HepG2 (cell line): ENCODE data around the gene HAO2. TPM values are rescaled to one million over a fixed set of nuclear protein-coding genes. Genes with fewer than 3 reads are reported as not detected.
A peak's percentile ranks its signal among the peaks of the same experiment; 100 is the strongest.

ENCODE experiments used
- ATAC-seq: fragments of 200-7000 bp; cut with Tn5 transposase; 3 replicates; pipeline ENCODE4 v1.9.1; 2020; ENCODE audit warnings: mild to moderate bottlenecking, moderate library complexity
- BruUV-seq: library from RNA; stranded (reverse); fragments of 400-500 nt; replicated peaks from 2 replicates; lab custom pipeline; 2021; lab: Mats Ljungman, UMichigan
- CTCF ChIA-PET: fragments of 300-600 bp; formaldehyde crosslinking; extraction: SDS; loops from one replicate; lab custom pipeline; 2021; ENCODE audit warnings: low total read pairs, inconsistent platforms, low intra/inter-chr PET ratio; lab: Yijun Ruan, JAX
- POLR2A ChIA-PET: fragments of 350-600 bp; sonication (Branson Sonifier 250); formaldehyde crosslinking; loops from one replicate; lab custom pipeline; 2020; ENCODE audit warnings: antibody characterized with exemption, inconsistent platforms; lab: Yijun Ruan, JAX
- DNase-seq: peaks from one replicate; pipeline ENCODE4 v3.0.0-alpha.2; 2015; ENCODE audit warnings: low spot score
- FAIRE-seq: peaks from 3 replicates; lab custom pipeline; 2011; peaks lifted over from hg19 to GRCh38; lab: Jason Lieb, UNC
- H2AFZ ChIP-seq: one replicate; pipeline ENCODE4 v1.6.1; 2011; ENCODE audit warnings: low read length, inconsistent platforms
- H3K27ac ChIP-seq: fragments of 300-600 bp; 3 replicates; pipeline ENCODE4 v1.8.0; 2011; ENCODE audit warnings: mixed run types, mild to moderate bottlenecking, mixed read lengths, low read length, inconsistent platforms; ENCODE audit not compliant: insufficient read depth; ENCODE audit errors: extremely low read length
- H3K27me3 ChIP-seq, 2 experiments: fragments of 200-600 bp in 1 of 2; 2 replicates in 1 of 2; 3 replicates in 1 of 2; pipeline versions ENCODE4 v1.6.0 to v1.8.0; 2011; ENCODE audit warnings: low read length in 2 of 2, mild to moderate bottlenecking in 2 of 2, moderate library complexity in 2 of 2, inconsistent platforms in 1 of 2; ENCODE audit not compliant: insufficient read depth in 2 of 2, control insufficient read depth in 1 of 2
- H3K36me3 ChIP-seq, 2 experiments: fragments of 200-600 bp in 1 of 2; replicated peaks in 1 of 2; 2 replicates in 1 of 2; 3 replicates in 1 of 2; pipeline versions ENCODE4 v1.5.1 to v1.8.0; 2011; ENCODE audit warnings: low read length in 2 of 2, inconsistent platforms in 1 of 2; ENCODE audit not compliant: insufficient read depth in 2 of 2, control insufficient read depth in 1 of 2
- H3K4me1 ChIP-seq: 2 replicates; pipeline ENCODE4 v1.5.1; 2012; ENCODE audit warnings: low read length, inconsistent platforms; ENCODE audit not compliant: insufficient read depth
- H3K4me2 ChIP-seq: 2 replicates; pipeline ENCODE4 v1.6.0; 2011; ENCODE audit warnings: low read depth, low read length, inconsistent platforms
- H3K4me3 ChIP-seq, 3 experiments: fragments of 200-600 bp in 1 of 3; sonication (generic), shearing (Covaris generic) in 1 of 3; replicated peaks in 1 of 3; 2 replicates each; pipeline ENCODE4 v1.5.1; 2011 to 2016; ENCODE audit warnings: low read length in 3 of 3, inconsistent platforms in 2 of 3, low read depth in 2 of 3, mild to moderate bottlenecking in 2 of 3, control low read depth in 1 of 3, mixed read lengths in 1 of 3; ENCODE audit not compliant: insufficient read depth in 1 of 3
- H3K79me2 ChIP-seq: one replicate; pipeline ENCODE4 v1.6.1; 2011; ENCODE audit warnings: low read length, inconsistent platforms; ENCODE audit not compliant: insufficient read depth
- H3K9ac ChIP-seq: 2 replicates; pipeline ENCODE4 v1.6.0; 2011; ENCODE audit warnings: mild to moderate bottlenecking, low read depth, low read length, inconsistent platforms; ENCODE audit not compliant: insufficient read depth
- H3K9me3 ChIP-seq: 2 replicates; pipeline ENCODE4 v1.5.1; 2012; ENCODE audit warnings: mild to moderate bottlenecking, low read length
- H4K20me1 ChIP-seq: 2 replicates; pipeline ENCODE4 v1.6.0; 2011; ENCODE audit warnings: inconsistent platforms, mild to moderate bottlenecking, low read length, moderate library complexity; ENCODE audit not compliant: insufficient read depth
- ATRX ChIP-seq: sonication (generic); formaldehyde crosslinking; IDR thresholded peaks from 2 replicates; pipeline ENCODE4 v1.4.0; 2020; ENCODE audit warnings: missing genetic modification reagents, borderline replicate concordance
- FLYWCH1 ChIP-seq: sonication (generic); formaldehyde crosslinking; IDR thresholded peaks from 2 replicates; pipeline ENCODE4 v1.8.1; 2023; ENCODE audit warnings: mild to moderate bottlenecking, missing genetic modification reagents
- MEIS1 ChIP-seq: sonication (generic); formaldehyde crosslinking; IDR thresholded peaks from 2 replicates; pipeline ENCODE4 v1.9.0; 2021; ENCODE audit warnings: mild to moderate bottlenecking, missing genetic modification reagents, moderate library complexity, borderline replicate concordance
- NCOR1 ChIP-seq: fragments of 200-600 bp; sonication (generic); IDR thresholded peaks from 2 replicates; pipeline ENCODE4 v1.7.0; 2017; ENCODE audit warnings: antibody characterized with exemption, low read length, borderline replicate concordance
- NFIC ChIP-seq: IDR thresholded peaks from 2 replicates; pipeline ENCODE4 v1.6.1; 2012; ENCODE audit warnings: mild to moderate bottlenecking, low read length, inconsistent platforms
- NONO ChIP-seq, 2 experiments: fragments of 450-650 bp in 1 of 2; sonication (generic) in 1 of 2; formaldehyde crosslinking in 1 of 2; IDR thresholded peaks in 1 of 2; conservative IDR thresholded peaks in 1 of 2; 2 replicates each; pipeline versions ENCODE4 v1.6.1 to v1.8.0; 2017 to 2022; ENCODE audit warnings: mild to moderate bottlenecking in 1 of 2, missing genetic modification reagents in 1 of 2, moderate library complexity in 1 of 2
- POLR2AphosphoS2 ChIP-seq: IDR thresholded peaks from 2 replicates; pipeline ENCODE4 v1.6.1; 2011; ENCODE audit warnings: low read depth, low read length, improper control_type of control experiment
- PPARG ChIP-seq: conservative IDR thresholded peaks from 2 replicates; pipeline ENCODE4 v1.6.1; 2016; ENCODE audit warnings: missing biosample characterization, missing genetic modification reagents
- RARG ChIP-seq: sonication (generic); formaldehyde crosslinking; IDR thresholded peaks from 2 replicates; pipeline ENCODE4 v1.4.0; 2020; ENCODE audit warnings: low read depth, mild to moderate bottlenecking, missing genetic modification reagents
- RXRB ChIP-seq: IDR thresholded peaks from 2 replicates; pipeline ENCODE4 v1.6.1; 2016; ENCODE audit warnings: borderline replicate concordance, missing genetic modification reagents, missing compliant biosample characterization
- SP5 ChIP-seq: IDR thresholded peaks from 2 replicates; pipeline ENCODE4 v1.6.1; 2016; ENCODE audit warnings: low read depth, borderline replicate concordance
- ZNF292 ChIP-seq: sonication (generic); formaldehyde crosslinking; IDR thresholded peaks from 2 replicates; pipeline ENCODE4 v1.8.1; 2022; ENCODE audit warnings: mild to moderate bottlenecking, low read depth, missing genetic modification reagents, borderline replicate concordance
- ZNF496 ChIP-seq: sonication (generic); formaldehyde crosslinking; IDR thresholded peaks from 2 replicates; pipeline ENCODE4 v1.8.1; 2023; ENCODE audit warnings: mild to moderate bottlenecking, moderate library complexity, missing genetic modification reagents; ENCODE audit not compliant: insufficient replicate concordance
- ZNF614 ChIP-seq: IDR thresholded peaks from 2 replicates; pipeline ENCODE4 v1.6.1; 2018; ENCODE audit warnings: missing biosample characterization, missing genetic modification reagents, inconsistent platforms, borderline replicate concordance
- ZNF713 ChIP-seq: sonication (generic); formaldehyde crosslinking; IDR thresholded peaks from 2 replicates; pipeline ENCODE4 v1.4.0; 2020; ENCODE audit warnings: mild to moderate bottlenecking, missing genetic modification reagents
- ZNF747 ChIP-seq: sonication (generic); formaldehyde crosslinking; IDR thresholded peaks from 2 replicates; pipeline ENCODE4 v1.8.1; 2023; ENCODE audit warnings: missing genetic modification reagents, mild to moderate bottlenecking, borderline replicate concordance
- ZXDC ChIP-seq: sonication (generic); formaldehyde crosslinking; IDR thresholded peaks from 2 replicates; pipeline ENCODE4 v1.5.0; 2020; ENCODE audit warnings: mild to moderate bottlenecking, missing genetic modification reagents
- ZZZ3 ChIP-seq: sonication (generic); formaldehyde crosslinking; IDR thresholded peaks from 2 replicates; pipeline ENCODE4 v1.4.0; 2020; ENCODE audit warnings: missing genetic modification reagents, mild to moderate bottlenecking, borderline replicate concordance
- WGBS: methylation state at CpG from one replicate; pipeline ENCODE4 v1.1.6; 2017; ENCODE audit warnings: low lambda C conversion rate; 5-methylcytosine and 5-hydroxymethylcytosine counted together
- in situ Hi-C: cut with HindIII; loops from 2 replicates; pipeline ENCODE4 v1.10.0; 2017; ENCODE audit warnings: low pct_unique_long_range_greater_than_20kb; ENCODE audit not compliant: extremely low pct_ligation_motif_present
- intact Hi-C: fragments of 100-400 bp; cut with micrococcal nuclease; formaldehyde crosslinking; loops from one replicate; pipeline ENCODE4 v1.10.0; 2022; ENCODE audit not compliant: unreplicated experiment
- polyA plus RNA-seq, 8 experiments: library from polyadenylated mRNA; depleted of rRNA in 3 of 8; stranded (reverse) in 7 of 8; unstranded in 1 of 8; fragments of >200 nt; fragmentation: Illumina TruSeq in 4 of 8; extraction: Trizol in 4 of 8; gene quantifications; 2 replicates each; pipeline versions ENCODE4 v1.2.1 to v1.2.3, GENCODE V29; 2011 to 2016; ENCODE audit warnings: low read depth in 4 of 8, missing spikeins in 1 of 8, mixed read lengths in 1 of 8; ENCODE audit not compliant: insufficient read depth in 1 of 8
- total RNA-seq, 5 experiments: library from RNA; depleted of rRNA; stranded (reverse); fragments of >200 nt; fragmentation: Illumina TruSeq; extraction: Trizol; gene quantifications; 2 replicates each; pipeline ENCODE4 v1.2.3, GENCODE V29; 2016; ENCODE audit warnings: low read depth in 1 of 5
- TF ChIP-seq, protein P1 (sequence below): sonication (generic); formaldehyde crosslinking; IDR thresholded peaks from 2 replicates; pipeline ENCODE4 v1.4.0; 2020; ENCODE audit warnings: missing genetic modification reagents

HAO2 gene
- total and polyA plus RNA-seq, 2 of the 13 experiments (the other 11 are each of a cell fraction or from before 2014, with no cell fraction given) = 0.05 to 0.09 TPM

DNA sequence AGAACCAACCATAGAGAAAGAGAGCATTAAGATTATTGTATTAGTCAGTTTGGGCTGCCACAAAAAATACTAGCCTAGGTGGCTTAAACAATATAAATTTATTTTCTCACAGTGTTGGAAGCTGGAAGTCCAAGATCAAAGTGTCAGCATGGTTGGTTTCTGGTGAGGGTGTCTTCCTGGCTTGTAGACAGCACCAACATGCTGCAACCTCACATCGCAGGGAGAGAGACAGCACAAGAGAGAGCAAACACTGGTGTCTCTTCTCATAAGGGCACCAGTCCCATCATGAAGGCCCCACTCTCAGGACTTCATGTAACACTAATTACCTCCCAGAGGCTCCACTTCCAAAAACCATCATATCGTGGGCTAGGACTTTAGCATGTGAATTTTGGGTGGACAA, 30.6 kb upstream of the HAO2 start:
- ATAC-seq = no peak
- H3K27me3 ChIP-seq = no peaks in the 10 kb centered on the region
- CTCF ChIA-PET = no interaction called here
- BruUV-seq = no TSS peak
- H3K4me3 ChIP-seq = no peak overlapping the region
- H3K4me1 ChIP-seq = peaks cover 76% of the 10 kb centered on the region
- no peaks in the 10 kb centered on the region for H4K20me1 ChIP-seq
- H3K4me2 ChIP-seq = 0 out of 2 replicates have a peak overlapping the region, but pooled peaks have one; percentile 11
- in situ Hi-C loops = no loop called here
- peak overlapping the region; percentile 90 for H3K27ac ChIP-seq
- WGBS = 29% methylated on average over 2 of the region's 2 CpGs
- H3K9me3 ChIP-seq = no peaks in the 10 kb centered on the region
- H2AFZ ChIP-seq = no peak overlapping the region
- H3K36me3 ChIP-seq = no peaks in the 10 kb centered on the region
- POLR2A ChIA-PET = interaction anchor here (2.1 kb wide), 1 partner anchor 10 kb away, joined by 12 read pairs; no protein-coding TSS in a partner anchor
- H3K9ac ChIP-seq = no peak overlapping the region; the same call in 1 of the 2 replicates
- no peaks in the 10 kb centered on the region for H3K79me2 ChIP-seq
- no peak for DNase-seq
- intact Hi-C loops = no loop called here
- FAIRE-seq = peak; percentile 23
- TF ChIP-seq FLYWCH1 (CRISPR knock-in tag) = no peak
- TF ChIP-seq ZXDC (CRISPR knock-in tag) = no peak
- no peak for TF ChIP-seq SP5
- TF ChIP-seq ZZZ3 (CRISPR knock-in tag) = no peak
- TF ChIP-seq NCOR1 = no peak
- TF ChIP-seq, protein P1, sequence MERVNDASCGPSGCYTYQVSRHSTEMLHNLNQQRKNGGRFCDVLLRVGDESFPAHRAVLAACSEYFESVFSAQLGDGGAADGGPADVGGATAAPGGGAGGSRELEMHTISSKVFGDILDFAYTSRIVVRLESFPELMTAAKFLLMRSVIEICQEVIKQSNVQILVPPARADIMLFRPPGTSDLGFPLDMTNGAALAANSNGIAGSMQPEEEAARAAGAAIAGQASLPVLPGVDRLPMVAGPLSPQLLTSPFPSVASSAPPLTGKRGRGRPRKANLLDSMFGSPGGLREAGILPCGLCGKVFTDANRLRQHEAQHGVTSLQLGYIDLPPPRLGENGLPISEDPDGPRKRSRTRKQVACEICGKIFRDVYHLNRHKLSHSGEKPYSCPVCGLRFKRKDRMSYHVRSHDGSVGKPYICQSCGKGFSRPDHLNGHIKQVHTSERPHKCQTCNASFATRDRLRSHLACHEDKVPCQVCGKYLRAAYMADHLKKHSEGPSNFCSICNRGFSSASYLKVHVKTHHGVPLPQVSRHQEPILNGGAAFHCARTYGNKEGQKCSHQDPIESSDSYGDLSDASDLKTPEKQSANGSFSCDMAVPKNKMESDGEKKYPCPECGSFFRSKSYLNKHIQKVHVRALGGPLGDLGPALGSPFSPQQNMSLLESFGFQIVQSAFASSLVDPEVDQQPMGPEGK (CRISPR knock-in tag) = peak; percentile 13; the same call in 1 of the 2 replicates
- TF ChIP-seq MEIS1 (CRISPR knock-in tag) = no peak
- no peak for TF ChIP-seq NFIC
- no peak for TF ChIP-seq POLR2AphosphoS2
- no peak for TF ChIP-seq ZNF496 (CRISPR knock-in tag)
- no peak for TF ChIP-seq ATRX (CRISPR knock-in tag)
- TF ChIP-seq NONO (IDR thresholded peaks at IDR 0.05) = no peak
- 0 out of 2 replicates have a peak, but pooled peaks have one; percentile 8 for TF ChIP-seq NONO (CRISPR knock-in tag; conservative IDR thresholded peaks at IDR 0.05)
- no peak for TF ChIP-seq PPARG (CRISPR knock-in tag)
- no peak for TF ChIP-seq ZNF747 (CRISPR knock-in tag)
- TF ChIP-seq ZNF614 = no peak
- TF ChIP-seq ZNF292 (CRISPR knock-in tag) = peak; percentile 77
- 0 out of 2 replicates have a peak, but pooled peaks have one; percentile 8 for TF ChIP-seq RXRB (CRISPR knock-in tag)
- no peak for TF ChIP-seq ZNF713
- TF ChIP-seq RARG (CRISPR knock-in tag) = no peak
